ENCODE results near the gene DNHD1.

DNHD1 gene

GRCh38 chr11:6602096-6602940 is 105.2 kb downstream of the DNHD1 start:
- Mint-ChIP-seq H3K4me1 (peaks cover 14% of the 10 kb centered on the region), H3K9me3 (no peaks in the 10 kb centered on the region), H3K4me3 (no peak overlapping the region), H3K27me3 (no peaks in the 10 kb centered on the region), H3K27ac (no peak overlapping the region)
- no peak for DNase-seq
- ATAC-seq = no peak

GRCh38 chr11:6603287-6604080 is 106.4 kb downstream of the DNHD1 start, which contains the start of the genes ILK and RRP8:
Gene ILK, plus strand, starts transcription at chr11:6603774. Its CDS starts 498 bp downstream, at chr11:6604272.
Gene RRP8, minus strand, starts transcription at chr11:6603616. Its CDS starts 114 bp downstream, at chr11:6603502.
- Mint-ChIP-seq H3K9me3 (no peaks in the 10 kb centered on the region), H3K4me3 (no peak within 1 kb of the TSS), H3K27ac (no peak within 1 kb of the TSS), H3K4me1 (peaks cover 23% of the 10 kb centered on the region), H3K27me3 (no peaks in the 10 kb centered on the region)
- ATAC-seq (peak; percentile 85), DNase-seq (peak; percentile 84 to 90)

- H3K4me3 Mint-ChIP-seq = no peak overlapping the region
- H3K27ac Mint-ChIP-seq = no peak overlapping the region
- DNase-seq (peak; percentile 54 to 69), ATAC-seq (peak; percentile 76)
- peaks cover 23% of the 10 kb centered on the region for H3K4me1 Mint-ChIP-seq
- H3K27me3 Mint-ChIP-seq = no peaks in the 10 kb centered on the region
- H3K9me3 Mint-ChIP-seq = no peaks in the 10 kb centered on the region
These were observed 107.1 kb downstream of the DNHD1 start for GRCh38 chr11:6604081-6604626.

- no peaks in the 10 kb centered on the region for H3K9me3 Mint-ChIP-seq
- DNase-seq (no peak), ATAC-seq (no peak)
- H3K27ac Mint-ChIP-seq = no peak overlapping the region
- peaks cover 24% of the 10 kb centered on the region for H3K4me1 Mint-ChIP-seq
- H3K27me3 Mint-ChIP-seq = no peaks in the 10 kb centered on the region
- H3K4me3 Mint-ChIP-seq = no peak overlapping the region
These were observed 107.7 kb downstream of the DNHD1 start for GRCh38 chr11:6604790-6605189.

GRCh38 chr11:6606471-6607189 is 109.5 kb downstream of the DNHD1 start:
- H3K4me3 Mint-ChIP-seq = no peak overlapping the region
- peak; percentile 40 to 77 for DNase-seq
- H3K9me3 Mint-ChIP-seq = no peaks in the 10 kb centered on the region
- H3K4me1 Mint-ChIP-seq = peaks cover 40% of the 10 kb centered on the region
- H3K27ac Mint-ChIP-seq = peak overlapping the region; percentile 89 to 94
- ATAC-seq = peak; percentile 45
- no peaks in the 10 kb centered on the region for H3K27me3 Mint-ChIP-seq

- no peaks in the 10 kb centered on the region for H3K9me3 Mint-ChIP-seq
- H3K4me3 Mint-ChIP-seq = peak overlapping the region in 1 of 2 donors; percentile 6
- H3K27ac Mint-ChIP-seq = peak overlapping the region in 1 of 2 donors; percentile 41
- peaks cover 40% of the 10 kb centered on the region for H3K4me1 Mint-ChIP-seq
- ATAC-seq (no peak), DNase-seq (no peak)
- no peaks in the 10 kb centered on the region for H3K27me3 Mint-ChIP-seq
These were observed 110.2 kb downstream of the DNHD1 start for GRCh38 chr11:6607190-6607795.

- Mint-ChIP-seq H3K4me3 (no peak overlapping the region), H3K4me1 (peaks cover 40% of the 10 kb centered on the region), H3K27me3 (no peaks in the 10 kb centered on the region), H3K27ac (no peak overlapping the region), H3K9me3 (no peaks in the 10 kb centered on the region)
- ATAC-seq (no peak), DNase-seq (no peak)
These were observed 110.9 kb downstream of the DNHD1 start for GRCh38 chr11:6608011-6608410.

- Mint-ChIP-seq H3K9me3 (no peaks in the 10 kb centered on the region), H3K27ac (no peak overlapping the region), H3K27me3 (no peaks in the 10 kb centered on the region), H3K4me1 (peaks cover 40% of the 10 kb centered on the region), H3K4me3 (no peak overlapping the region)
- ATAC-seq = no peak
- peak in 1 of 2 donors; percentile 7 for DNase-seq
These were observed 111.8 kb downstream of the DNHD1 start for GRCh38 chr11:6608726-6609501.

- H3K27me3 Mint-ChIP-seq = no peaks in the 10 kb centered on the region
- ATAC-seq (no peak), DNase-seq (no peak)
- peaks cover 40% of the 10 kb centered on the region for H3K4me1 Mint-ChIP-seq
- peak overlapping the region in 1 of 2 donors; percentile 36 for H3K27ac Mint-ChIP-seq
- no peaks in the 10 kb centered on the region for H3K9me3 Mint-ChIP-seq
- H3K4me3 Mint-ChIP-seq = no peak overlapping the region
These were observed 112.5 kb downstream of the DNHD1 start for GRCh38 chr11:6609502-6610015.

- H3K27ac Mint-ChIP-seq = peak overlapping the region in 1 of 2 donors; percentile 16
- DNase-seq (peak in 1 of 2 donors; percentile 11), ATAC-seq (no peak)
- H3K9me3 Mint-ChIP-seq = no peaks in the 10 kb centered on the region
- peak overlapping the region; percentile 88 to 96 for H3K4me3 Mint-ChIP-seq
- H3K27me3 Mint-ChIP-seq = no peaks in the 10 kb centered on the region
- H3K4me1 Mint-ChIP-seq = peaks cover 40% of the 10 kb centered on the region
These were observed 113.5 kb downstream of the DNHD1 start for GRCh38 chr11:6610591-6610990.

GRCh38 chr11:6611092-6611962 is 114.2 kb downstream of the DNHD1 start:
- Mint-ChIP-seq H3K4me1 (peaks cover 40% of the 10 kb centered on the region), H3K9me3 (no peaks in the 10 kb centered on the region), H3K4me3 (peak overlapping the region; percentile 88 to 96), H3K27ac (peak overlapping the region; percentile 95 to 96), H3K27me3 (no peaks in the 10 kb centered on the region)
- ATAC-seq (peak; percentile 44), DNase-seq (peak in 1 of 2 donors; percentile 18)

GRCh38 chr11:6611963-6612212 is 114.8 kb downstream of the DNHD1 start:
- DNase-seq = no peak
- peaks cover 40% of the 10 kb centered on the region for H3K4me1 Mint-ChIP-seq
- H3K9me3 Mint-ChIP-seq = no peaks in the 10 kb centered on the region
- H3K27ac Mint-ChIP-seq = no peak overlapping the region
- ATAC-seq = no peak
- no peaks in the 10 kb centered on the region for H3K27me3 Mint-ChIP-seq
- peak overlapping the region; percentile 88 to 96 for H3K4me3 Mint-ChIP-seq

GRCh38 chr11:6612213-6613041 is 115.3 kb downstream of the DNHD1 start, which contains the start of gene TAF10:
Gene TAF10, minus strand, starts transcription at chr11:6612216. Its CDS starts 27 bp downstream, at chr11:6612189.
- Mint-ChIP-seq H3K27me3 (no peaks in the 10 kb centered on the region), H3K9me3 (no peaks in the 10 kb centered on the region), H3K27ac (peak within 1 kb of the TSS; percentile 95 to 96), H3K4me3 (peak within 1 kb of the TSS; percentile 88 to 96), H3K4me1 (peaks cover 36% of the 10 kb centered on the region)
- DNase-seq (peak; percentile 93 to 95), ATAC-seq (peak; percentile 91)
